GM12874 (cell line): ENCODE results near the gene ZFR2.

ENCODE experiments used
- CTCF ChIP-seq: IDR thresholded peaks from 2 replicates; pipeline ENCODE4 v1.5.1; 2011; ENCODE audit warnings: low read depth, mild to moderate bottlenecking, control low read depth, low read length, moderate library complexity; ENCODE audit not compliant: insufficient read depth

Gene ZFR2

GRCh38 chr19:3823350-3823713 lies 45.5 kb downstream of the ZFR2 start:
- no peak for TF ChIP-seq CTCF

- TF ChIP-seq CTCF: no peak
Observed at GRCh38 chr19:3822683-3823349, 46.0 kb downstream of the ZFR2 start.

- peak; percentile 99 for TF ChIP-seq CTCF
Observed at GRCh38 chr19:3821857-3822364, 46.9 kb downstream of the ZFR2 start.

- no peak for TF ChIP-seq CTCF
Observed at GRCh38 chr19:3821156-3821555, 47.7 kb downstream of the ZFR2 start.

- no peak for TF ChIP-seq CTCF
Observed at GRCh38 chr19:3819989-3820388, 48.8 kb downstream of the ZFR2 start.

- TF ChIP-seq CTCF: no peak
Observed at GRCh38 chr19:3818918-3819317, 49.9 kb downstream of the ZFR2 start.

GRCh38 chr19:3818466-3818865 lies 50.4 kb downstream of the ZFR2 start:
- no peak for TF ChIP-seq CTCF
